Liver (tissue), 2 donors: ENCODE results near the gene ZFYVE9.

Experiments
- REST ChIP-seq: IDR thresholded peaks from 2 replicates; pipeline ENCODE4 v1.6.1; 2016; ENCODE audit warnings: antibody characterized with exemption, mild to moderate bottlenecking
- TF ChIP-seq, protein P1 (sequence below): fragments of 150-350 bp; IDR thresholded peaks from 2 replicates; pipeline ENCODE4 v1.5.1; 2017; ENCODE audit warnings: improper control_type of control experiment, low read depth, low read length; ENCODE audit not compliant: missing input control
- donor health status: healthy.

DNA sequence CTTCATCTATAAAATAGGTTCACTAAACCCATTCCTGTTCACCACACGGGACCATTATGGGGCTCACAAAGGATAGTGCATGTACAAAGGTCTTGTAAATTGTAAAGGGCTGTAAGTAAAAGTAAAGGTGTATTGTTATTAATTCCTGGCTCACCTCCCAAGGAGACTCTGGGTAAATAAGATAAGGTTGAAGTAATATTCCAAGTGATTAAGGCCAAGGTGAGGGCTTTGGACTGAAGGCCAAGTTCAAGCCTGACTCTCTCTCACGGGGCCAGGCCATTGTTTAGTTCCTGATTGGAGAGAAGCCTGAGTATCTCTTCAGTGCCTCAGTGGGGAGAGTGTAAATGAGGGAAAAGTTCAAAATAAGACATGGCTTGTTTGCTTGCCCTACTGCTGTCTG lies 19.5 kb upstream of the ZFYVE9 start:
- TF ChIP-seq REST: no peak
- TF ChIP-seq, protein P1, sequence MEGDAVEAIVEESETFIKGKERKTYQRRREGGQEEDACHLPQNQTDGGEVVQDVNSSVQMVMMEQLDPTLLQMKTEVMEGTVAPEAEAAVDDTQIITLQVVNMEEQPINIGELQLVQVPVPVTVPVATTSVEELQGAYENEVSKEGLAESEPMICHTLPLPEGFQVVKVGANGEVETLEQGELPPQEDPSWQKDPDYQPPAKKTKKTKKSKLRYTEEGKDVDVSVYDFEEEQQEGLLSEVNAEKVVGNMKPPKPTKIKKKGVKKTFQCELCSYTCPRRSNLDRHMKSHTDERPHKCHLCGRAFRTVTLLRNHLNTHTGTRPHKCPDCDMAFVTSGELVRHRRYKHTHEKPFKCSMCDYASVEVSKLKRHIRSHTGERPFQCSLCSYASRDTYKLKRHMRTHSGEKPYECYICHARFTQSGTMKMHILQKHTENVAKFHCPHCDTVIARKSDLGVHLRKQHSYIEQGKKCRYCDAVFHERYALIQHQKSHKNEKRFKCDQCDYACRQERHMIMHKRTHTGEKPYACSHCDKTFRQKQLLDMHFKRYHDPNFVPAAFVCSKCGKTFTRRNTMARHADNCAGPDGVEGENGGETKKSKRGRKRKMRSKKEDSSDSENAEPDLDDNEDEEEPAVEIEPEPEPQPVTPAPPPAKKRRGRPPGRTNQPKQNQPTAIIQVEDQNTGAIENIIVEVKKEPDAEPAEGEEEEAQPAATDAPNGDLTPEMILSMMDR: no peak
